ENCODE measurements around the gene TSN. TPM values are rescaled to one million over a fixed set of nuclear protein-coding genes. Genes with fewer than 3 reads are reported as not detected.

Gene TSN
- total RNA-seq, 4 donors from 2014 or later, result 41.4 to 50.8 (median 43.0) TPM

GRCh38 chr2:121740973-121741372 lies 14.5 kb upstream of the TSN start:
- DNase-seq, result no peak
- Histone ChIP-seq H3K36me3 (no peaks in the 10 kb centered on the region), H3K27ac (no peak overlapping the region), H3K4me1 (no peaks in the 10 kb centered on the region), H3K4me3 (replicated peaks in 1 of 3) (no peak overlapping the region), H3K27me3 (no peaks in the 10 kb centered on the region), H3K9me3 (no peaks in the 10 kb centered on the region)
- WGBS, 2 donors, result 80% methylated on average over 4 to 6 of the region's 6 CpGs
- TF ChIP-seq, protein P1, sequence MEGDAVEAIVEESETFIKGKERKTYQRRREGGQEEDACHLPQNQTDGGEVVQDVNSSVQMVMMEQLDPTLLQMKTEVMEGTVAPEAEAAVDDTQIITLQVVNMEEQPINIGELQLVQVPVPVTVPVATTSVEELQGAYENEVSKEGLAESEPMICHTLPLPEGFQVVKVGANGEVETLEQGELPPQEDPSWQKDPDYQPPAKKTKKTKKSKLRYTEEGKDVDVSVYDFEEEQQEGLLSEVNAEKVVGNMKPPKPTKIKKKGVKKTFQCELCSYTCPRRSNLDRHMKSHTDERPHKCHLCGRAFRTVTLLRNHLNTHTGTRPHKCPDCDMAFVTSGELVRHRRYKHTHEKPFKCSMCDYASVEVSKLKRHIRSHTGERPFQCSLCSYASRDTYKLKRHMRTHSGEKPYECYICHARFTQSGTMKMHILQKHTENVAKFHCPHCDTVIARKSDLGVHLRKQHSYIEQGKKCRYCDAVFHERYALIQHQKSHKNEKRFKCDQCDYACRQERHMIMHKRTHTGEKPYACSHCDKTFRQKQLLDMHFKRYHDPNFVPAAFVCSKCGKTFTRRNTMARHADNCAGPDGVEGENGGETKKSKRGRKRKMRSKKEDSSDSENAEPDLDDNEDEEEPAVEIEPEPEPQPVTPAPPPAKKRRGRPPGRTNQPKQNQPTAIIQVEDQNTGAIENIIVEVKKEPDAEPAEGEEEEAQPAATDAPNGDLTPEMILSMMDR (IDR thresholded peaks at IDR 0.05), result no peak
- no peak for TF ChIP-seq POLR2A (IDR thresholded peaks at IDR 0.05)
- intact Hi-C loops (cut with DNase I), result loop anchor here (5.0 kb wide), 1 partner anchor 89 kb away; no protein-coding TSS in a partner anchor

DNA sequence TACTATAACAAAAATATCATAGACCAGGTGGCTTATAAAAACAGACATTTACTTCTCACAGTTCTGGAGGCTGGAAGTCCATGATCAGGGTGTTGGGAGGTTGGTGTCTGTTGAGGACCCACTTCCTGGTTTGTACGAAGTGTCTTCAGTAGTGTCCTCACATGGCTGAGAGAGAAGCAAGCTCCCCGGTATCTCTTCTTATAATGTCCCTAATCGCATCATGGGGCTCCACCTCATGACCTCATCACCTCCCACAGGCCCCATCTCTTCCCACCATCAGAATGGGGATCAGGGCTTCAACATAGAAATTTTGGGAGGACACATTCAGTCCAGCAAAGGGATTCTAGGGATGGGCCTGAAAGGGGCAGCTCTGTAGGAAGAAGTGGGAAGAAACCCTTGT lies 14.0 kb upstream of the TSN start:
- WGBS, 2 donors, result 85 to 87% methylated on average over 3 of the region's 3 CpGs
- DNase-seq, result no peak
- Histone ChIP-seq H3K9me3 (no peaks in the 10 kb centered on the region), H3K27ac (no peak overlapping the region), H3K36me3 (no peaks in the 10 kb centered on the region), H3K27me3 (no peaks in the 10 kb centered on the region), H3K4me3 (replicated peaks in 1 of 3) (no peak overlapping the region), H3K4me1 (no peaks in the 10 kb centered on the region)
- intact Hi-C loops (cut with DNase I), result loop anchor here (5.0 kb wide), 1 partner anchor 89 kb away; no protein-coding TSS in a partner anchor
- no peak for TF ChIP-seq POLR2A (IDR thresholded peaks at IDR 0.05)
- TF ChIP-seq, protein P1 (IDR thresholded peaks at IDR 0.05), result no peak

DNA sequence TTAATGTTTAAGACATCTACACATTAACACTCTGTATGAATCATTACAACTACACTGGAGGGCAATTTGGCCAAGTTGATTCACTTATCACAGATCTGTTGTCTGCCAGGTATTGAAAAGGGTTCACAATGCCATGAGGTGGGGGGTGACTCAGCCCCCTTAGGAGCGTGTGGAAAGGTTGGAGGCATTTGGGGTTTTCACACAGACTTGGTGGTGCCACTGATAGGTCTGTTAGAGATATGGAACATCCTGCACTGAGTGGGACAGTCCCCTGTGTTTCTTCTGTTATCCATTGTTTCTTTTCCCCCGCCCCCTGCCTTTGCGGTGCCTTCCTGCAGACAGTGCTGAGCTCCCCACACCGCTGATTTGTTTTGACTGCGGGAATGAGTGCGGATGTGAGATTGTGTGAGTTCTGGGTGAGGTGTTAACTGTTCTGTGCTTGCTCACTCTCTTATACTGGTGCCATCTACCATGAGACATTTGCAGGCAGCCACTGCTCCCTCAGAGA lies 9.3 kb upstream of the TSN start:
- no peak for TF ChIP-seq POLR2A (IDR thresholded peaks at IDR 0.05)
- TF ChIP-seq, protein P1 (IDR thresholded peaks at IDR 0.05), result no peak
- H3K27ac ChIP-seq, result no peak overlapping the region
- intact Hi-C loops (cut with DNase I), result no loop called here
- no peaks in the 10 kb centered on the region for H3K36me3 ChIP-seq
- no peaks in the 10 kb centered on the region for H3K9me3 ChIP-seq
- no peak overlapping the region for H3K4me3 ChIP-seq (replicated peaks in 1 of 3)
- H3K4me1 ChIP-seq, result no peaks in the 10 kb centered on the region
- no peaks in the 10 kb centered on the region for H3K27me3 ChIP-seq
- no peak for DNase-seq
- WGBS, 2 donors, result 42 to 44% methylated on average over 6 of the region's 6 CpGs

- intact Hi-C loops (cut with DNase I), result no loop called here
Measured at GRCh38 chr2:121748202-121748601, 7.2 kb upstream of the TSN start.

DNA sequence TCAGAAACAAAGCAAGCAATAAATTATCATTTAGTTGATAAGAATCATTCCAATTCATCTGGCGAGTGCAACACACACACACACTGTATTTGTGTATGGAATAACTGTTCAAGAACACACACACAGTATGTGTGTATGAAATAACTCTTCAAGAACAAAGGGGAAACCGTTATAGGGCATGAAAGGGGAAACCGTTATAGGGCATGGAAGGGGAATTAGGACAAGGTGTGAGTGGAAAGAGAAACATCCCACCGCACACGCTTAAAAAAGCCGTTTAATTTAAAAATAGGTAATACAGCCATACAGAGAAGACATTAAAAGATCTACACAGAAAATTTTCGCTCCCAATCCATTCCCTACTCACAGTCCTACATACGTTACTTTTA lies 607 bp upstream of the TSN start:
- intact Hi-C loops (cut with DNase I), result no loop called here
- peaks cover 4 to 7% of the 10 kb centered on the region in 2 donors for H3K36me3 ChIP-seq
- TF ChIP-seq POLR2A (IDR thresholded peaks at IDR 0.05), result no peak
- TF ChIP-seq, protein P1 (IDR thresholded peaks at IDR 0.05), result no peak
- no peak overlapping the region for H3K27ac ChIP-seq
- H3K27me3 ChIP-seq, result no peaks in the 10 kb centered on the region
- H3K9me3 ChIP-seq, result no peaks in the 10 kb centered on the region
- 2 to 4% methylated on average over 8 of the region's 8 CpGs for WGBS, 2 donors
- no peak for DNase-seq
- peak overlapping the region; percentile 63 to 96 (median 83) for H3K4me3 ChIP-seq (replicated peaks in 1 of 3)
- H3K4me1 ChIP-seq, result peaks cover 17% of the 10 kb centered on the region in 2 donors

More at GRCh38 chr2:121748202-121748601, 7.2 kb upstream of the TSN start:
- H3K4me1 ChIP-seq, result no peaks in the 10 kb centered on the region
- no peaks in the 10 kb centered on the region for H3K9me3 ChIP-seq
- WGBS, 2 donors, result 53 to 59% methylated on average over 4 of the region's 4 CpGs
- no peak overlapping the region for H3K27ac ChIP-seq
- peak in 1 of 2 donors; percentile 10 for DNase-seq
- no peak overlapping the region for H3K4me3 ChIP-seq (replicated peaks in 1 of 3)
- H3K27me3 ChIP-seq, result no peaks in the 10 kb centered on the region
- no peak for TF ChIP-seq POLR2A (IDR thresholded peaks at IDR 0.05)
- TF ChIP-seq, protein P1 (IDR thresholded peaks at IDR 0.05), result peak in 1 of 6 experiments; percentile 6
- no peaks in the 10 kb centered on the region for H3K36me3 ChIP-seq
